Prostate gland (tissue), 2 donors: Measurements from ENCODE around the gene MYO9A. TPM values are rescaled to one million over a fixed set of nuclear protein-coding genes. Genes with fewer than 3 reads are reported as not detected.

ENCODE experiments used
- DNase-seq: peaks from one replicate; pipeline ENCODE4 v3.0.0-alpha.2; 2019; ENCODE audit warnings: low spot score
- H3K27ac ChIP-seq, 2 donors: fragments of 200-600 bp; sonication (generic); 2 replicates each; pipeline ENCODE4 v1.5.1; 2017 to 2019
- H3K27me3 ChIP-seq: fragments of 200-600 bp; sonication (generic); replicated peaks from 2 replicates; pipeline ENCODE4 v1.5.1; 2019; ENCODE audit not compliant: insufficient read depth
- H3K36me3 ChIP-seq, 2 donors: fragments of 200-600 bp; sonication (generic); 1 replicate in 1 of 2; 2 replicates in 1 of 2; pipeline versions ENCODE4 v1.5.1 to v1.8.1; 2017 to 2019
- H3K4me1 ChIP-seq: fragments of 200-600 bp; sonication (generic); replicated peaks from 2 replicates; pipeline ENCODE4 v1.5.1; 2019
- H3K4me3 ChIP-seq, 2 donors: fragments of 200-600 bp; sonication (generic); 2 replicates each; pipeline ENCODE4 v1.5.1; 2017 to 2019
- H3K9me3 ChIP-seq: fragments of 200-600 bp; sonication (generic); 2 replicates; pipeline ENCODE4 v1.5.1; 2017
- POLR2A ChIP-seq: fragments of 450-650 bp; IDR thresholded peaks from one replicate; pipeline ENCODE4 v1.6.1; 2016; ENCODE audit warnings: antibody characterized with exemption, mild to moderate bottlenecking
- POLR2AphosphoS5 ChIP-seq: sonication (generic); formaldehyde crosslinking; IDR thresholded peaks from one replicate; pipeline ENCODE4 v1.6.1; 2017; ENCODE audit warnings: antibody characterized with exemption
- WGBS: methylation state at CpG from one replicate; pipeline ENCODE4 v1.1.5; 2018; 5-methylcytosine and 5-hydroxymethylcytosine counted together
- intact Hi-C: fragments of 100-400 bp; cut with DNase I; formaldehyde crosslinking; loops from one replicate; pipeline ENCODE4 v1.14.2; 2022
- total RNA-seq, 2 donors: library from RNA; depleted of rRNA; stranded (reverse); fragments of >200 nt; gene quantifications; one replicate each; pipeline ENCODE4 v1.1.0, GENCODE V29; 2016
- TF ChIP-seq, protein P1 (sequence below), 4 experiments: fragments of 200-600 bp in 2 of 4; fragments of 450-650 bp in 2 of 4; sonication (generic) in 2 of 4; IDR thresholded peaks; 1 replicate in 3 of 4; 2 replicates in 1 of 4; pipeline ENCODE4 v1.5.1; 2016 to 2019; ENCODE audit warnings: antibody characterized with exemption in 4 of 4, mild to moderate bottlenecking in 2 of 4, moderate library complexity in 2 of 4

The MYO9A gene
- total RNA-seq, 2 donors from 2014 or later: 29.4 to 252 TPM

DNA sequence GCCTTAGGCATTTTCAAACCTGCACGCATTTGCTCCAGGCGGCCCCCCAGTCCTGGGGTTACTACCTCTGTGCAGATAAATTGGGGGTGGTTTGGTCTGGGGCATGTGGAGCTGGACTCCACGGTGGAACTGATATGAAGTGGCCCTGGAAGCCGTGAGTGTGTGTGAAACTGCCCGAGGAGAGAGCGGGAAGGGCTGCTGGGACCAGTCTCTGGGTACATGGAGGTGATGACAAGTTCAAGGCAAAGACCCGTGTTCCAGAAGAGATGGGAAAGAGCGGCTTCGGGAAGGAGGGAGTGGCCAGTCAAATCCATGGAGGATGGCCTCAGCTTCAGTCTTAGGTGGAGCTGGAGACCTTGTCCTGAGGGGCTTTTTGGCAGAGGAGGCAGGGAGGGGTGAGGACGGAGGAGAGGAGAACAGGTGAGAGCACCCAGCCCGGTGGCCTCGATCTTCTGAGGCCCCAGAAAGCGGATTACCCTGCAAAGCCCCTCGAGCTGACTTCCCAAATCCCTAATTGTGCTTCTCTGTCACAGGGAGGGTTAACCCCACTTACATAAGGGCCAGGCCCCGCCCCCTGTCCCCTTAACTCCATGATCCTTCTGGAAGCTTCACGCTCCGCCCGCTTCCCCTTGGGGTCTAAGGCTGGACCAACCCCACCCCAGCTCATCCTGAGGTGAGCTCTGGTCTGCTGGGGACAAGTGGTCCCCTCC lies 309.5 kb downstream of the MYO9A start:
- Histone ChIP-seq H3K9me3 (no peaks in the 10 kb centered on the region), H3K4me3 (no peak overlapping the region), H3K27ac (no peak overlapping the region), H3K36me3 (no peaks in the 10 kb centered on the region), H3K4me1 (no peaks in the 10 kb centered on the region), H3K27me3 (no peaks in the 10 kb centered on the region)
- DNase-seq: no peak
- TF ChIP-seq, protein P1, sequence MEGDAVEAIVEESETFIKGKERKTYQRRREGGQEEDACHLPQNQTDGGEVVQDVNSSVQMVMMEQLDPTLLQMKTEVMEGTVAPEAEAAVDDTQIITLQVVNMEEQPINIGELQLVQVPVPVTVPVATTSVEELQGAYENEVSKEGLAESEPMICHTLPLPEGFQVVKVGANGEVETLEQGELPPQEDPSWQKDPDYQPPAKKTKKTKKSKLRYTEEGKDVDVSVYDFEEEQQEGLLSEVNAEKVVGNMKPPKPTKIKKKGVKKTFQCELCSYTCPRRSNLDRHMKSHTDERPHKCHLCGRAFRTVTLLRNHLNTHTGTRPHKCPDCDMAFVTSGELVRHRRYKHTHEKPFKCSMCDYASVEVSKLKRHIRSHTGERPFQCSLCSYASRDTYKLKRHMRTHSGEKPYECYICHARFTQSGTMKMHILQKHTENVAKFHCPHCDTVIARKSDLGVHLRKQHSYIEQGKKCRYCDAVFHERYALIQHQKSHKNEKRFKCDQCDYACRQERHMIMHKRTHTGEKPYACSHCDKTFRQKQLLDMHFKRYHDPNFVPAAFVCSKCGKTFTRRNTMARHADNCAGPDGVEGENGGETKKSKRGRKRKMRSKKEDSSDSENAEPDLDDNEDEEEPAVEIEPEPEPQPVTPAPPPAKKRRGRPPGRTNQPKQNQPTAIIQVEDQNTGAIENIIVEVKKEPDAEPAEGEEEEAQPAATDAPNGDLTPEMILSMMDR (IDR thresholded peaks at IDR 0.05): no peak
- TF ChIP-seq POLR2AphosphoS5 (no peak), POLR2A (no peak)
- intact Hi-C loops: no loop called here
- 89% methylated on average over 18 of the region's 18 CpGs for WGBS

- Histone ChIP-seq H3K4me1 (no peaks in the 10 kb centered on the region), H3K36me3 (no peaks in the 10 kb centered on the region), H3K27ac (no peak overlapping the region), H3K9me3 (no peaks in the 10 kb centered on the region), H3K27me3 (no peaks in the 10 kb centered on the region), H3K4me3 (no peak overlapping the region)
- TF ChIP-seq POLR2A (no peak), POLR2AphosphoS5 (no peak)
- TF ChIP-seq, protein P1 (IDR thresholded peaks at IDR 0.05): no peak
- DNase-seq: no peak
- WGBS: 48% methylated on average over 4 of the region's 4 CpGs
- intact Hi-C loops: no loop called here
Measured at GRCh38 chr15:71807691-71808091, 310.3 kb downstream of the MYO9A start.

DNA sequence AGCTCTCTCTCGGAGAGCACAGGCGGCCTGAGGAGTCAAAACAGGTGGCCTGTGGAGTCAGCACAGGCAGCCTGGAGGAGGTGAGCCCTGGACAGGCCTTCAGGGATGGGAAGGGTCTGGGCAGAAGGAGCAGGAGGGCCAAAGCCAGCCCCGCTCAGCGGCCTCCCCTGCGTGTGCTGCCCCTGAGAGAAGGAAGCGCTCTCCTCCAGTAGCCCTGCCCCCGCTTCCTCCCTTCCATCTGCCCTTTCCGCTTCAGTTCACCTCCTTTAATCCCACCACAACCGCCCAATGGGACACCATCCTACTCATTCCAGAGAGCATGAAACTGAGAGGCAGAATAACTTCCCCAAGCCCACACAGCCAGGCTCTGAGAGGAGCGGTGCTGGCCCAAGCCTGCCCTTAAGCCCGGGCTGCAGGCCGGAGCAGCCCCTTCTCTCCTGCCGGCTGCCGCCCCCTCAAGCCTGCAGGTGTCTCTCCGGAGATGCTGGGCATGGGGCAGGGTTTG lies 310.8 kb downstream of the MYO9A start:
- no peaks in the 10 kb centered on the region for H3K27me3 ChIP-seq
- no peaks in the 10 kb centered on the region for H3K36me3 ChIP-seq
- intact Hi-C loops: no loop called here
- DNase-seq: no peak
- TF ChIP-seq POLR2A: no peak
- TF ChIP-seq, protein P1 (IDR thresholded peaks at IDR 0.05): no peak
- TF ChIP-seq POLR2AphosphoS5: no peak
- no peak overlapping the region for H3K27ac ChIP-seq
- 87% methylated on average over 15 of the region's 15 CpGs for WGBS
- no peaks in the 10 kb centered on the region for H3K9me3 ChIP-seq
- no peak overlapping the region for H3K4me3 ChIP-seq
- no peaks in the 10 kb centered on the region for H3K4me1 ChIP-seq

- intact Hi-C loops: no loop called here
- no peaks in the 10 kb centered on the region for H3K9me3 ChIP-seq
- H3K27ac ChIP-seq: no peak overlapping the region
- TF ChIP-seq, protein P1 (IDR thresholded peaks at IDR 0.05): no peak
- no peak for TF ChIP-seq POLR2AphosphoS5
- no peak for TF ChIP-seq POLR2A
- H3K4me3 ChIP-seq: no peak overlapping the region
- no peaks in the 10 kb centered on the region for H3K36me3 ChIP-seq
- 61% methylated on average over 7 of the region's 7 CpGs for WGBS
- H3K27me3 ChIP-seq: no peaks in the 10 kb centered on the region
- no peak for DNase-seq
- H3K4me1 ChIP-seq: no peaks in the 10 kb centered on the region
Measured at GRCh38 chr15:71806452-71806931, 311.5 kb downstream of the MYO9A start.
